ENCODE results near the gene CCDC38.

CCDC38 gene

DNA sequence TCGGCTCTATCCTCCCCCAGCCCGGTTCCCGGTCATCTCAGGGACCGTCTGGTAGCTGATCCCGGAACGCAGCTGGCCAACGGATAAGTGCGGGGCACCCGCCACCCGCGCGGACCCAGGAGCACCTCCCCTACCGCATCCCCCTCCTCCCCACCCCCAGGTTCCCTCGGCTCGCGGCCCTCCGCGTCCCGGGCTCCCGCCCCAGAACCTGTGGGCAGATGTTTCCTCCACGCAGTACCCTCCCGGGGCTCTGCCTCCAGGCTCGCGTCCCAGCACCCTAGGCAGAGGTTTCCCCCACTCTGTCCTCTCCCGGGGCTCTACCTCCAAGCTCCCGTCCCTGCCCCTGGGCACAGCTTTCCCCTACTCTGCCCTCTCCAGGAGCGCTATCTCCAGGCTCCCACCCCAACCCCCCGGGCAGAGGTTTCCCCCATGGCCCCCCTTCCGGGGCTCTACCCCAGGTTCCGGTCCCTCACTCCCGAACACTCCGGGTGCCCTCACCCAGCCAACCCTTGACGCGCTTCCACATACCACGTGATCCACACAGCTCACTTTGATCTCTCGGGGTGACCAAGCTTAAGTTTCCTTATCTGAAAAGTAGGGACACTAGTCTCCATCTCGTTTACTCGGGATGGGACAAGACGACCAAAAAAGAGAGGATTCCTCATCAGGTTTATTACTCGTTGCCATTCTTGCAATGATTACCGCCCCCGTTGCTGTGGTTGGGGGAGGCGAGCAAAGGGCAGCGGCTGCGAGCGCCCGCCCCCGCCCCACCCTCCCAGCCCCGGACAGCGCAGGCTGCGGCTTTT lies at the start of gene CCDC38:
CCDC38 (minus strand) TSS at position 91 of the 806 bp plus-strand sequence. CDS start 6,105 bp downstream, outside the sequence.
- peak within 1 kb of the TSS; percentile 81 for H3K27ac Mint-ChIP-seq
- CTCF ChIA-PET, result interaction anchor here (0.9 to 4.1 kb wide), 5 partner anchors 12 to 272 kb away, joined by 3 to 30 read pairs (median 7); partner anchors contain the start of gene HAL
- no peaks in the 10 kb centered on the region for H3K36me3 Mint-ChIP-seq
- H3K27me3 Mint-ChIP-seq, result peaks cover 19% of the 10 kb centered on the region
- peak within 1 kb of the TSS; percentile 91 for H3K4me3 Mint-ChIP-seq
- peak; percentile 91 for DNase-seq
- H3K9me3 Mint-ChIP-seq, result no peaks in the 10 kb centered on the region
- H3K4me1 Mint-ChIP-seq, result peaks cover 9% of the 10 kb centered on the region

DNA sequence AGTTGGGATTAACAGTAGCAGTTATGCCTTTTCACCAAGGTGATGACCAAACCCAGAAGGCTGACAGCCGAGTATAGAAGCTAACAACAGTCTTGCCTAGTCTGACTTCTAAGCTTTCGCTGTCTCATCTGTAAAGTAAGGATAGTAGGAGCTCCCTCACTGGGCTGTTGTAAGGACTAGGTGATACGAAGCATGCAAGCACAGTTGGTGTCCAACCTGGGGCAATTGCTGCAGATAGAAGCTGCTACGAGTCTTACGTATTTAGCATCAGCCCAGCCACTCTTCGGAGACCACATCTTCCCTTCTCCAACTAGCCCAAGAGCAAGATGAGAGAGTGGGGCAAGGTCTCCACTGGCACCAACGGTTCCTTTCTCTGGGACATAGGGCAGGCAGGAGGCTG lies 47.7 kb upstream of the CCDC38 start:
- CTCF ChIA-PET, result interaction anchor here (1.6 to 2.2 kb wide), 2 partner anchors 9 to 71 kb away, joined by 4 to 14 read pairs; no protein-coding TSS in a partner anchor
- Mint-ChIP-seq H3K4me1 (no peaks in the 10 kb centered on the region), H3K27me3 (peaks cover 3% of the 10 kb centered on the region), H3K36me3 (no peaks in the 10 kb centered on the region), H3K4me3 (no peak overlapping the region), H3K9me3 (no peaks in the 10 kb centered on the region), H3K27ac (no peak overlapping the region)
- no peak for DNase-seq

DNA sequence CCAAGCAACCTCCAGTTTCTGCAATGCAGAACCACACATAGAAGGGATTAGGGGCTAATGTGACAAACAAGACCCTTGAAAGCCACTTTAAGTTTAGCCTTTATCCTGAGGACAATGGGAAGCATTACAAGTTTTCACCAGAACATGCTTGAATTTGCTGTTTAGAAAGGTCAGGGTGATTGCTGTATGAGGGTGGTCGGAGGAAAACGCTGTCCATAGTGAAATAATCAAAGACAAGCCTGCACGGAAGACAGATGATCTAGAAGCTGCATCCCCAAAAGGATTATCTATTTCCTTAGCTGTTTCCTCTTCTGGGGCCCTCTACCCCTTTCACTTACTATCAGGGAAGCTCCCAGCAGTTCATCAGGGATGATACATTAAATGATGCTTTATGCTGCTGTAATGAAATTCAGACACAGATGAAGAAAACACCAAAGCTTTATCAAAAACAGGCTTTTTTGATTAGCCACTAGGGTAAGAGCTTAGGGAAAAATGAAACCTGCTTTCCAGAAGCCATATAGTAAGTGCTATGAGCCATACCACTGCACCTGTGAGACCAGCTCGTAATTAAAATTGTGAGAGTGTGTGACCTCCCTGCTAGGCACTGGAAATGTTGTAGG lies 47.2 kb upstream of the CCDC38 start:
- CTCF ChIA-PET, result interaction anchor here (0.6 to 2.2 kb wide), 3 partner anchors 9 to 443 kb away, joined by 3 to 14 read pairs (median 4); no protein-coding TSS in a partner anchor
- no peaks in the 10 kb centered on the region for H3K9me3 Mint-ChIP-seq
- DNase-seq, result no peak
- peaks cover 3% of the 10 kb centered on the region for H3K27me3 Mint-ChIP-seq
- H3K27ac Mint-ChIP-seq, result no peak overlapping the region
- H3K36me3 Mint-ChIP-seq, result no peaks in the 10 kb centered on the region
- no peaks in the 10 kb centered on the region for H3K4me1 Mint-ChIP-seq
- no peak overlapping the region for H3K4me3 Mint-ChIP-seq

GRCh38 chr12:95988506-95989275 lies 46.3 kb upstream of the CCDC38 start:
- Mint-ChIP-seq H3K36me3 (no peaks in the 10 kb centered on the region), H3K4me1 (no peaks in the 10 kb centered on the region), H3K27ac (no peak overlapping the region), H3K4me3 (no peak overlapping the region), H3K27me3 (peaks cover 3% of the 10 kb centered on the region), H3K9me3 (no peaks in the 10 kb centered on the region)
- DNase-seq, result no peak
- CTCF ChIA-PET, result interaction anchor here (1.6 to 2.2 kb wide), 2 partner anchors 10 to 70 kb away, joined by 4 to 14 read pairs; no protein-coding TSS in a partner anchor

DNA sequence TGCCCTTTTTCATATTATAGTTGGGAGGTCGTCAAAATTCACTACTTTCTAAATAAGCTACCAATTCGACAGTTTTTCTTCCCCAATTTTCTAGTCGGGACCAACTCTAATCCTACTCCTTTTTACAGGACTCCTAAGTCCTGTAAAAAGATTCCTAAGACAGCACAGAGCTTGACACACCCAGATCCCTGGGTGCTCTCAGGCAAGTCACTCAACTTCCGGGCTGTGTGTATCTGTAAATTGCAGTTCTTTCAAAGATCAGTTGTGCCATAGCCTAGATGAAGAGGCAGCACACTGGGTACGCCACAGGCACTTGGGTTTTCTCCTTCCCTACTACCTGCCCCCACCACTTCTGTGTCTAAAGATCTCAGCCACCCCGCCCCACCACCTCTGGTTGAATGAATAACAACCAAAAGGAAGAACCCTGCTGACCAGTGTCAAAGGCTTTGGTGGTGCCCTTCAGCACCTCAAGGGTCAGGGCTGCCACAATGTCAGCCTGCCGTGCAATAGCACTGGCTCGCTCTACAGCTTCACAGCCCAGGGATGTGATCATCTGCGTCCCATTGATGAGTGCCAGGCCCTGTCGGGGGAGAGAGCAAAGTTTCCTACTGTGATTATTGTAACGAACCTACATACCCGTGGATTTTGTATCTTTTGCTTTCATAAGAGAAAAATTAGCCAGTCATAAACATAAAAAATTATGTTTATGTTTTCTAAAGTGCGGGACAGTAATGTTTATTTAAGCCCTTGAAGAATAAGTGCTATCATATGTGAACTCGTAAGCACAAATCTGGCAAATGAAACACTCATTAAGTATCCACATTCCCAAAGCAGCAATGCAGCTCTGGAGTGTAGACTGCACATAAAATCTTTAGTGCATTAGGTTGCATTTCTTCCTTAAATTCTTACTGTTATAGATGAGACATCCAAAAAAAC lies 44.5 kb upstream of the CCDC38 start:
- H3K36me3 Mint-ChIP-seq, result no peaks in the 10 kb centered on the region
- CTCF ChIA-PET, result interaction anchor here (1.3 kb wide), 1 partner anchor 12 kb away, joined by 3 read pairs; no protein-coding TSS in a partner anchor
- H3K27me3 Mint-ChIP-seq, result peaks cover 2% of the 10 kb centered on the region
- DNase-seq, result no peak
- H3K9me3 Mint-ChIP-seq, result no peaks in the 10 kb centered on the region
- H3K27ac Mint-ChIP-seq, result no peak overlapping the region
- no peak overlapping the region for H3K4me3 Mint-ChIP-seq
- no peaks in the 10 kb centered on the region for H3K4me1 Mint-ChIP-seq

- H3K4me3 Mint-ChIP-seq, result no peak overlapping the region
- no peaks in the 10 kb centered on the region for H3K36me3 Mint-ChIP-seq
- DNase-seq, result no peak
- H3K9me3 Mint-ChIP-seq, result no peaks in the 10 kb centered on the region
- no peak overlapping the region for H3K27ac Mint-ChIP-seq
- no peaks in the 10 kb centered on the region for H3K27me3 Mint-ChIP-seq
- CTCF ChIA-PET, result no interaction called here
- H3K4me1 Mint-ChIP-seq, result no peaks in the 10 kb centered on the region
Measured at GRCh38 chr12:95984682-95985081, 42.3 kb upstream of the CCDC38 start.

DNA sequence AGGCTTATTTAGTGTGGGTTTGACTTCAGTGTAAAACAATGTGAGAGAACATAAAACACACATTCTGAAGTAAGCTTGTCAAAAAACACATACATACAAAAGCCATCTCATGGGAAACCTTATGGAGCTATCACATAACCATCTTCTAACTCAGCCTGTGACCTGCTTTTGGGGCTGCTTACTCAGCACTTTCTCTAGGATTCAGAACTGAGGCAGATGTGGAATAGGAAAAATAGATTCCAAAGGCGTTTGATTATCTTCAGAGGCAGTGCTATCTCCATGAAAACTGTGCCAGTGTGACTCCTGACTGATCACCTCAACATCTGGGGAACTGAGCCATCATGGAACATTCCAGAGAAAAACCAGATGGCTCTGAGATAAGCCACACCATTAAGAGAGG lies 40.2 kb upstream of the CCDC38 start:
- CTCF ChIA-PET, result no interaction called here
- no peak overlapping the region for H3K4me3 Mint-ChIP-seq
- no peaks in the 10 kb centered on the region for H3K36me3 Mint-ChIP-seq
- H3K4me1 Mint-ChIP-seq, result no peaks in the 10 kb centered on the region
- no peak overlapping the region for H3K27ac Mint-ChIP-seq
- no peaks in the 10 kb centered on the region for H3K9me3 Mint-ChIP-seq
- DNase-seq, result no peak
- H3K27me3 Mint-ChIP-seq, result no peaks in the 10 kb centered on the region

DNA sequence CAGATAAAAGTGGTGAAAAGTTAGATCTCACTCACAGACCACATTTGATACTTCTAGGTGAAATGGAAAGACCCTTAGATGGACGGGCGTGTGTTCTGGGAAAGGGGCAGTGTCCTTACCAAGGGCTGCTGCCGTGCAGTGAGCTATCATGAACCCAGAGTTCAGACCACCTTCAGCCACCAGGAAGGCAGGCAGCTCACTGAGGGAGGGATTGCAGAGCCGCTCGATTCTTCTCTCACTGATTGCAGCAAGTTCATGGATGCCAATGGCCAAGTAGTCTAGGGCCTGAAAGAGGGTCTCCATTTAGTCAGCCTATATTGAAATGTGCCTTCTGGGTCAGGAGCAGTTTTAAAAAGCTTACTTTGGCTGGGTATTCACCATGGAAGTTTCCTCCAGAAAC lies 38.0 kb upstream of the CCDC38 start:
- H3K9me3 Mint-ChIP-seq, result no peaks in the 10 kb centered on the region
- no peaks in the 10 kb centered on the region for H3K4me1 Mint-ChIP-seq
- H3K27me3 Mint-ChIP-seq, result no peaks in the 10 kb centered on the region
- no peak for DNase-seq
- no peak overlapping the region for H3K4me3 Mint-ChIP-seq
- CTCF ChIA-PET, result interaction anchor here (0.6 kb wide), 1 partner anchor 18 kb away, joined by 3 read pairs; no protein-coding TSS in a partner anchor
- no peak overlapping the region for H3K27ac Mint-ChIP-seq
- H3K36me3 Mint-ChIP-seq, result no peaks in the 10 kb centered on the region

- no peak for DNase-seq
- H3K27ac Mint-ChIP-seq, result no peak overlapping the region
- no peaks in the 10 kb centered on the region for H3K9me3 Mint-ChIP-seq
- CTCF ChIA-PET, result interaction anchor here (0.6 to 1.1 kb wide), 2 partner anchors 19 to 1542 kb away, joined by 3 read pairs; no protein-coding TSS in a partner anchor
- no peaks in the 10 kb centered on the region for H3K27me3 Mint-ChIP-seq
- no peak overlapping the region for H3K4me3 Mint-ChIP-seq
- H3K36me3 Mint-ChIP-seq, result no peaks in the 10 kb centered on the region
- H3K4me1 Mint-ChIP-seq, result no peaks in the 10 kb centered on the region
Measured at GRCh38 chr12:95978774-95979173, 36.4 kb upstream of the CCDC38 start.

- Mint-ChIP-seq H3K9me3 (no peaks in the 10 kb centered on the region), H3K27me3 (no peaks in the 10 kb centered on the region), H3K36me3 (no peaks in the 10 kb centered on the region), H3K27ac (no peak overlapping the region), H3K4me1 (no peaks in the 10 kb centered on the region), H3K4me3 (no peak overlapping the region)
- no peak for DNase-seq
- CTCF ChIA-PET, result no interaction called here
Measured at GRCh38 chr12:95978351-95978750, 35.9 kb upstream of the CCDC38 start.

DNA sequence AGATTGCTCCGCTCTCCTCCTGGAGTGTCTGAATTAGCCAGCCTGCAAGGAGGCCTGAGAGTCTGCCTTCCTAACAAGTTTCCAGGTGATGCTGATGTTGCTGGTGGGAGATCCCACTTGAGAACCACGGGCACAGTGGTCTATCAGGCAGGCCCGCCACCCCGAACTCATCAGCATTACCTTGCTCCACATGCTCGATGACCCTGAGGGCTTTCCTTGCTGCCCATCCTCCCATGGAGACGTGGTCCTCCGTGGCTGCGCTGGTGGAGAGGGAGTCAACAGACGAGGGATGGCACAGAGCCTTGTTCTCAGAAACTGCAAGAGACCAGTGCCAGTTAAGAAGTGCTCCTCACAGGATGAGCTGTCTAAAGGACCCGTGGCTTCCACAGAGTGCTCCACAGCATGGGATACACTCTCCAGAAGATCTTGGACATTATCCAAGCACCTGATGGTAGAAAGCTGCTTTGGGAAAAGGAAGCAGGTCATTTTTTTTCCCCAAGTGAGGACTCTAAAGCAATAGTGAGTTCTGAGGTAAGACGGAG lies 35.4 kb upstream of the CCDC38 start:
- Mint-ChIP-seq H3K36me3 (no peaks in the 10 kb centered on the region), H3K9me3 (no peaks in the 10 kb centered on the region), H3K4me3 (no peak overlapping the region), H3K27ac (no peak overlapping the region), H3K27me3 (no peaks in the 10 kb centered on the region), H3K4me1 (no peaks in the 10 kb centered on the region)
- no peak for DNase-seq
- CTCF ChIA-PET, result no interaction called here

- H3K9me3 Mint-ChIP-seq, result no peaks in the 10 kb centered on the region
- no peak for DNase-seq
- H3K27me3 Mint-ChIP-seq, result no peaks in the 10 kb centered on the region
- H3K4me1 Mint-ChIP-seq, result no peaks in the 10 kb centered on the region
- H3K4me3 Mint-ChIP-seq, result no peak overlapping the region
- no peak overlapping the region for H3K27ac Mint-ChIP-seq
- CTCF ChIA-PET, result no interaction called here
- no peaks in the 10 kb centered on the region for H3K36me3 Mint-ChIP-seq
Measured at GRCh38 chr12:95976416-95976832, 34.0 kb upstream of the CCDC38 start.

DNA sequence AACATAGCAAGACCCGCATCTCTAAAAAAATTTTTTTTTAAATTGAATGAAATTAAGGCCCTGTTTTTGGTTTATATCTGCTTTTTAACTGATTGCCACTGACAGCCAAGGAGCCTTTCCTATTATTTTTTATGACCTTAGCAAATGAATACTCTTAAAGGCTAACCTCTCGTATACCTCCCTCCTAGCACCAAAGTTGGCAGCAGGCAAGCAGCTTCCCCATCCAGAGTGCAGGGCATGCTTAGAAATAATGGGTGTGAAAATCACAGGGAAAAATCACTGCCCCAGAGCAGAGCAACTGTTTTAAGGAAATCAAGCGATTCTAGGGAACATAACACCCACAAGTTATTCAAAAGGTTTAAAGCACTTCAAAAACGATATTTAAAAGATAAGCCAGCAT lies 33.1 kb upstream of the CCDC38 start:
- Mint-ChIP-seq H3K9me3 (no peaks in the 10 kb centered on the region), H3K27me3 (no peaks in the 10 kb centered on the region), H3K4me1 (no peaks in the 10 kb centered on the region), H3K4me3 (no peak overlapping the region), H3K27ac (no peak overlapping the region), H3K36me3 (no peaks in the 10 kb centered on the region)
- CTCF ChIA-PET, result no interaction called here
- DNase-seq, result no peak

All from activated naive CD4-positive, alpha-beta T cell treated with anti-CD3 and anti-CD28 coated beads, Interleukin-2, amount 10 ng/mL, durations not matched to agents 7 days and 5 days (primary cell).